MG63 (cell line): Measurements from ENCODE around the gene TDP1. TPM values are rescaled to one million over a fixed set of nuclear protein-coding genes. Genes with fewer than 3 reads are reported as not detected.

Experiments used
- DNase-seq: peaks from one replicate; pipeline ENCODE4 v3.0.0-alpha.2; 2020
- H3K27me3 ChIP-seq: fragments of 250-450 bp; sonication (Bioruptor Pico); 2 replicates; pipeline ENCODE4 v1.5.1; 2020; ENCODE audit warnings: mild to moderate bottlenecking, moderate library complexity
- H3K36me3 ChIP-seq: fragments of 250-450 bp; sonication (Bioruptor Pico); 2 replicates; pipeline ENCODE4 v1.5.1; 2020; ENCODE audit warnings: mild to moderate bottlenecking, moderate library complexity
- H3K4me3 ChIP-seq: fragments of 250-450 bp; sonication (Bioruptor Pico); 2 replicates; pipeline ENCODE4 v1.5.1; 2020; ENCODE audit warnings: mild to moderate bottlenecking, moderate library complexity
- H3K9me3 ChIP-seq: fragments of 250-450 bp; sonication (Bioruptor Pico); 2 replicates; pipeline ENCODE4 v1.5.1; 2020; ENCODE audit warnings: mild to moderate bottlenecking, moderate library complexity
- total RNA-seq: library from RNA; depleted of rRNA; stranded (reverse); fragments of >200 nt; shearing (Covaris generic); gene quantifications from 2 replicates; pipeline ENCODE4 v1.2.3, GENCODE V29; 2014; ENCODE audit warnings: low replicate concordance

The TDP1 gene
- total RNA-seq, 1 experiment from 2014 or later: 14.6 TPM

DNA sequence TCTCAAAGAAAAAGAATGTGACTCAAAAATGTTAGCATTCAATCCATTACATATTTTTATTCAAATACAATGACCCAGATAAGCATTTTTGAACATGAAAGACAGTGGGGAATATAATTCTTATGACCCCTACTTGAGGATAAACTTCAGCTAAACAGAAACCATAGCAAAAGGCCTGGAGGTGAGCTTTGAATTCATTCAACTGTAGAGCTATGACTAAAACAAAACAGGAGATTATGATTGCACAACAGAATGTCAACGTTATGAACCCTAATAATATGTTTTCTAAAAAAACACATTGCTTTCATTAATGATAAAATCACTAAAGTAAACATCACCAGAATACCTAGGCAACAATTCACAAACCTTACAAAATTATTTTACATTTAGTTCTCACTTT, 29.0 kb upstream of the TDP1 start:
- Histone ChIP-seq H3K27me3 (no peaks in the 10 kb centered on the region), H3K9me3 (no peaks in the 10 kb centered on the region), H3K36me3 (no peaks in the 10 kb centered on the region), H3K4me3 (no peak overlapping the region)
- DNase-seq: no peak

DNA sequence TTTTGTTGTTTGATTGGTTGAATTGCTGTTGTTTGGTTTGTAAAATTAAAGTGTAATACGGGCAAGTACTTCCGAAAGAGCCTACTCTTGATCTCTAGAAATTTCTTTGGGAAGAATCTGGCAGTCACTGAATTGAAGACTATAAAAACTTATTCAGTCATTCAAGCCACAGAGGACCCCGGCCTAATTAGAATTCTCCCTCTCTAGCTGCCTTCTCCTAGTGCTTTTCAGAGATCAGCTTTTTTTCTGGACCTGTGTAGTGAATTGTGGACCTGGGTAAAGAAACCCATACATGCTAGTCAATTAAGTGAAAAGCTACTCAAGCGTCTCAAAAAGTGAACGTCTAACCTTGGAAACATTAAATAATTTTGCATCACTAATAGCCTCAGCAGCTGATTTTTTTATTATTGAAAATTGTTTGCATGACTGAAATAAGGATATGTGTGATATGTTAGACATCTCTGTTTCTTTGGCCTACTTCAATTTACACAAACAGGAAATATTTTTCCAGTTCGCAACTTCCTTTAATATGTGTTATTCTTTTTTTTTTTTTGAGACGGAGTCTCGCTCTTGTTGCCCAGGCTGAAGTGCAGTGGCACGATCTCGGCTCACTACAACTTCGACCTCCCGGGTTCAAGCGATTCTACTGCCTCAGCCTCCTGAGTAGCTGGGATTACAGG, 28.4 kb upstream of the TDP1 start:
- no peaks in the 10 kb centered on the region for H3K9me3 ChIP-seq
- no peaks in the 10 kb centered on the region for H3K27me3 ChIP-seq
- H3K4me3 ChIP-seq: no peak overlapping the region
- H3K36me3 ChIP-seq: no peaks in the 10 kb centered on the region
- DNase-seq: no peak

DNA sequence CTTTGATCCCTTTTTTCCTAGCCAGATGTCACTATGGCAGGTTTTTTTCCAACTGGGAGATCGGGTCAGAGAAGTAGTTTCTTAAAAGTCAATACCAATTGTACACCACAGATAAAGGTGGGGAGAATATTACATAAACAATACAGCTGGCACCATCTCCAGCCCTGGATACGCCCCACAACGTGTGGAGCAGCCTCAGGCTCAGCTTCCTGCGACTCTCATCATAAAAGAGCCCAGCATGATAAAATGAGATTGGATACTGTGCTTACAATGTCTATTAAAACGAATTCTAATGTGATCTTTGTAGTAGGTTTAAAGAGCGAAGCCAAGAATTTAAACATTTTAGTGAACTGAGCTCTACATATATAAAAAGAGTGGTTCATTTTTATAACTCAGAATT, 22.7 kb upstream of the TDP1 start:
- Histone ChIP-seq H3K27me3 (no peaks in the 10 kb centered on the region), H3K9me3 (no peaks in the 10 kb centered on the region), H3K4me3 (no peak overlapping the region), H3K36me3 (no peaks in the 10 kb centered on the region)
- DNase-seq: no peak

DNA sequence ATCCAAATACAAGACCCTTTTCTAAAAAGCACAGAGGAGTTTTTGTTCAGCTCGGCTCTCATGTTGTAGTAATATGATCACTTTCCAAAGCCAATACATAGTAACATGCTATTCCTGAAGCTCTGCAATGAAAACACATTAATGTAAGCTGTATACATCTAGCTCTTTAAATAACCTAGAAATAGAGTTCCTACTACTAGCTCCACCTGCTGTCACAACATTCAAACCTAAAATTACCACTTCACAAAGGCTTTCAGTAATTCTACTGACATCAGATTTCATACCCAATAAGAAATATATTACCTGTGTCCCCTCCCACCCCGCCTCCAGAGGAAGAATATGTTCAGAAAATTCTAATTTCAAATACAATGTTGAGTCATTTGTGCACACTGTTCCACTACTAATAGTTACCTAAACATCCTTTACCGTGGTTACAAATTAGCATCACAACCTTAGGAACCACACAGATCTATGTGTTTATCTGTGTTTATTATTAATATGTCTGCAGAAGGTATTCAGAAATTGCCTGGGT, 19.0 kb upstream of the TDP1 start:
- Histone ChIP-seq H3K36me3 (no peaks in the 10 kb centered on the region), H3K9me3 (no peaks in the 10 kb centered on the region), H3K27me3 (no peaks in the 10 kb centered on the region), H3K4me3 (no peak overlapping the region)
- DNase-seq: no peak

DNA sequence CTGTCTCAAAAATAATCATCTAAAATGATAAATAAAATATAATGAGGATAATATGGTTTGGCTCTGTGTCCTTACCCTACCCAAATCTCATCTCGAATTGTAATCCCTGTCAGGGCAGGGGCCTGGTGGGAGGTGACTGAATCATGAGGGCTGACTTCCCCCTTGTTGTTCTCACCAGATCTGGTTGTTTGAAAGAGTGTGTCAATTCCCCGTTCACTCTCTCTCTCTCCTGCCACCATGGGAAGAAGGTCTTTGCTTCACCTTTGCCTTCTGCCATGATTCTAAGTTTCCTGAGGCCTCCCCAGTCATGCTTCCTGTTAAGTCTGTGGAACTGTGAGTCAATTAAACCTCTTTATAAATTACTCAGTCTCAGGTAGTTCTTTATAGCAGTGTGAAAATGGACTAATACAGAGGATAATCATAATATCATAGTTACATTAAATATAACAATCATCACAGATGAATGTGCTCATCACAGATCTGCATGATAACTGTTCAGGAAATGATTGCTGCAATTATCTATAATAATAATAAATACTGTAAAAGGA, 13.8 kb upstream of the TDP1 start:
- no peak for DNase-seq
- H3K9me3 ChIP-seq: no peaks in the 10 kb centered on the region
- H3K27me3 ChIP-seq: no peaks in the 10 kb centered on the region
- H3K36me3 ChIP-seq: no peaks in the 10 kb centered on the region
- H3K4me3 ChIP-seq: no peak overlapping the region

DNA sequence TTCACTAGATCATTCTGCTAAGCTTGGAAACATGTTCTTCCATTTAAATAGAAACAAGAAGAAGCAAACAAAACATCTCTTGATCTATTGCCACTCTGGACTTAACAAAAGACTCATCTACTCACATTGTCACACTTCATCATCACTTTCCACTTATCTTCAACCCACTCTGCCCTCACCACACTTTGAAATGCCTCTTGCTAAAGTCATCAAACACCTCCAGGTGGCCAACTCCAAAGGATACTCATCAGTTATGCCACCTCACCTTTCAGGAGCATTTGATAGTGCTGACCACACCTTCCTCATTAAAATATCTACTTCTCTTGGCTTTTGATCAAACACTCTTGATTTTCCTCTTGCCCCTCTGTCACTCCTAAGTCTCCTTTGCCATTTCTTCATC, 8.4 kb upstream of the TDP1 start:
- H3K36me3 ChIP-seq: no peaks in the 10 kb centered on the region
- no peaks in the 10 kb centered on the region for H3K9me3 ChIP-seq
- no peaks in the 10 kb centered on the region for H3K27me3 ChIP-seq
- H3K4me3 ChIP-seq: no peak overlapping the region
- no peak for DNase-seq

DNA sequence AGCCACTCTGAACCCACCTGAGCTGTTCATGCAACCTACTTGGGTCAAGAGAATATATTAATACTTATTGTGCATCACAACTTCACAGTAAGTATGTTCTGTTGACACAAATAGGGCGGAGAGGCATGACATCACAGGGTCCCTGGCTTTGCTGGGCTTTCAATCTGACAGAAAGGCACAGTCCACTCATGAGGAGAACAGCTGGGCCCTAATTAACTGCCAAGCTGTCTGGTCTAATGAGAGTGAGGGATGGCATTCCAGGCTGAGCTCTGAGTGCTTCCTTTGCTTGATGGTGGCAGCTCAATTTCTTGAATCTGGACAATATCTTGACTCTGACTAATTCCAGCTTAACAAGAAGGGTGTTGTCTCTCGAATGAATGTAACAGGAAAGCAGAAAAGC, 3.2 kb upstream of the TDP1 start:
- no peaks in the 10 kb centered on the region for H3K9me3 ChIP-seq
- no peak for DNase-seq
- no peaks in the 10 kb centered on the region; the same call in 1 of the 2 replicates for H3K36me3 ChIP-seq
- H3K4me3 ChIP-seq: no peak overlapping the region
- H3K27me3 ChIP-seq: no peaks in the 10 kb centered on the region

DNA sequence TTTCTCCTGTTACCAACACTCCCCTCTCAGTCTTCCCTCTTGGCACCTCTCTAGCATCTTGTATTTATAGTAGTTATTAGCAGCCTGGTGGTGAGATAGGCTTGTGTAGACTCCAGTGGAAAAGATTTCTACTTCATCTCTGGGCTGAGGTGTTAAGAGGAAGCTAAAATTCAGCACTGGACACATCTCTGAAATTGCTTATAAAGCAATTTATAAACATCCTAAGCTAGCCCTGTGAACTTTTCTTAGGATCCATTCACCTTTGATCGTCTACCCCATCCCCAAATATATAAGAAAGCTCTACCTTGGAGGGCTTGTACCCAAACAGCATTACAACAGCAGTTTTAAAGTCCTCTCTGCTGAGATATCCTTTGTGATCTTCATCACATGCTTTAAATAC, 2.1 kb upstream of the TDP1 start:
- peak overlapping the region; percentile 70 for H3K4me3 ChIP-seq
- DNase-seq: no peak
- peaks cover 5% of the 10 kb centered on the region; the same call in 1 of the 2 replicates for H3K36me3 ChIP-seq

DNA sequence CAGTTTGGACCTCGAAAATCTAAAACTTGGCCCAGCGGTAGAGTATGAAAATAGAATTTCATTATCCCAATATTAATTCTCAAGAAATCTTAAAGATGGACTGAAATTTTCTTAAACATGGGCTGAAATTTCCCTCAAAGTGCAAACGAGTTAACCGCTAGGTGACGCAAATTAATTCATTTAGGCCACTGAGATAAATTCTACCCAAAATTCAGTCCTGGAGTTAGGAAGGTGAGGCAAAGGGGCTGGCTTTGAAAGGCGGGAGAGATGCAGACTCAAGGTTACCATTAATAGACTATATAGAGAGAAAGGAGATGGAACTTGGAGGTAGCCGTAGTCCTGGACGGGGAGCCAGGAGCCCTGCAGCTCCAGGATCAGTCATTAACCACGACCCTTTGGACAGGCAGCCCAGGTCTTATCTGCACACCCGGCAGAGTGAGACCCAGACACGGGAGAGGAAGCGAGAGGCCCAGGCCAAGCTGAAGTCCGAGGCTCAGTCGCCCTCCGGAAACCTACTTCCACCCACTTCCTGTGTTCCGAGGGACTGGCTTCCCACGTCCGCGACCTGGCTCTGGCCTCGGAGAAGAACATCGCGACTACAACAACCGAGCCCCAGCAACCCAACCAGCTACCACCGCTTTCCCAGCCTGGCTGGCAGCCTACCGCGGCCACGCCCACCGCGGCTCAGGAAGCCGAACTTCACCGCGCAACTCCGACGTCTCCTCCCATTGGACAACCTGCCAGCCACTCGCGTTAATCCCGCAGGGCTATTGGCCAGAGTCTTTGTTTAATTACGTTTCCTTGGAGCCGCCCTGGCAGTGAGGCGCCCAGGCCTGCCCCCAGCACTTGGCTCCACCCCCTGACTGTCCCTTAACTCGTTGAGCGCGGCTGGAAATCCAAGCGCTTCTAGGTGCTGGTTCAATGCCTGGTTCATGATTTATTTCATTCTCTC, 1.4 kb upstream of the TDP1 start, which contains the start of gene EFCAB11:
Gene EFCAB11 (minus strand): TSS at position 661 of the 952 bp plus-strand sequence. CDS start 70 bp downstream, at position 591.
- Histone ChIP-seq H3K4me3 (peak within 1 kb of the TSS; percentile 70), H3K36me3 (peaks cover 5% of the 10 kb centered on the region), H3K27me3 (no peaks in the 10 kb centered on the region), H3K9me3 (no peaks in the 10 kb centered on the region)
- peak; percentile 93 for DNase-seq

More for the DNA sequence above, 2.1 kb upstream of the TDP1 start:
- H3K9me3 ChIP-seq: no peaks in the 10 kb centered on the region
- no peaks in the 10 kb centered on the region for H3K27me3 ChIP-seq

DNA sequence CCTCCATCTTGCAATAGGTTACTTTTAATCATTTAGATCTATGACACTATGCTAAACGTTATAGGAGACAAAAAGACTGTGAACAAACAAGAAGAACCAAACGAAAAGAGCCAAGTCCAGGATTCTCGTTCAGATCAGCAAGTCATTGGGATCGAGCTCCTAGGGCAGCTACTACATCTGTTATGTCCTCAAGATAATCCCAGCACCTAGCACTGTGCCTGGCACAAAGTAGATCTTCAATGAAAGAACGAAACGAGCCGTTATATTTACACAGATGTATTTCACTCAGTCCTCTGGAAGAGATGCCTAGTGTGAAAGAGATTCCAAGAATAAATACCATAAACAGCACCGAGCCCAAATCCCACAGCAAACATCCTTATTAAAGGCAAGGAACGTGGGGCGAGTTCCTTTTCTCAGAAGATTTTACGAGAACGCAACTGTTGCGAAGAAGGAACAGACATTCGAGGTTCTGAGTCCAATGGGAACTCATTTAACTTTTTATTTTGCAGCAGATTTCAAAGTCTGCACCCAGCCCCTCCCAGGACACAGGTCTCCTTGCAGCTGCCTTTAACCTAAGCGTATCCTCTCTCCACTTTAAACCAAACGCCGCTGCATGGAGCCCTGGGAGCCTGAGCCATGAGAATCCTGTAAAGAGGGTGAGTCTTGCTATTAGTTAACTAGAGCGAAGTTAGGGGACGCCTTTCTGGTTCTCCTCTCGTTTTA, 544 bp upstream of the TDP1 start:
- H3K9me3 ChIP-seq: no peaks in the 10 kb centered on the region
- peaks cover 5% of the 10 kb centered on the region for H3K36me3 ChIP-seq
- H3K27me3 ChIP-seq: no peaks in the 10 kb centered on the region
- DNase-seq: no peak
- H3K4me3 ChIP-seq: peak overlapping the region; percentile 70

DNA sequence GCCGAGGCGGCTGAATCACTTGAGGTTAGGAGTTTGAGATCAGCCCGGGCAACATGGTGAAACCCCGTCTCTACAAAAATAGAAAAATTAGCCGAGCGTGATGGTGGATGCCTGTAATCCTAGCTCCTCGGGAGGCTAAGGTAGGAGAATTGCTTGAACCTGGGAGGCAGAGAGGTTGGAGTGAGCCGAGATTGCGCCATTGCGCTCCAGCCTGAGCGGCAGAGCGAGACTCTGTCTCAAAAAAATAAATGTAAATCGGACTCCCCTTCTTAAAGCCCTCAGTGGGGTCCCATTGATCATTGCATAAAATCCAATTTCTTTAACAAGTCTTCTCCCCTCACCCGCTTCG, 908 bp downstream of the TDP1 start:
- Histone ChIP-seq H3K4me3 (peak overlapping the region; percentile 70), H3K36me3 (peaks cover 5% of the 10 kb centered on the region), H3K9me3 (no peaks in the 10 kb centered on the region), H3K27me3 (no peaks in the 10 kb centered on the region)
- no peak for DNase-seq

DNA sequence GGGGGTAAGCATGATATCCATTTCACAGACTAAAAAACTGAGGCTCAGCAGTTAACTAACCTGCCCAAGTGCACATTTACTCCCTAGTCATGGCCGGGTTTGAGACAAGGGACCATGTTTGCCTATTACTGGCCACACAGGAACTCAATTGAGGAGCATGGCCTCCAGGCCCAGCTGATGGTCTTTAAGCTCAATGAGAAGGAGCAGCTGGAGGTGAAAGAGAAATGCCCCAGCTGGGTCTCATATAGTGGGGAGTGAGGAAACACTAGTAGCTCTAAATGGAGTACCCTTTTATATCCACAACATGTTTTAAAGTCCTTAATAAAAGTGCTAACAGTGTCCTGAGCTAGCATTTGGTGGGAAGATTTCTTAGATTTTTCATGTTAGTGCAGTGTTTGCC, 1.6 kb downstream of the TDP1 start:
- no peak for DNase-seq
- Histone ChIP-seq H3K9me3 (no peaks in the 10 kb centered on the region), H3K27me3 (no peaks in the 10 kb centered on the region), H3K36me3 (peaks cover 8% of the 10 kb centered on the region), H3K4me3 (no peak overlapping the region)

DNA sequence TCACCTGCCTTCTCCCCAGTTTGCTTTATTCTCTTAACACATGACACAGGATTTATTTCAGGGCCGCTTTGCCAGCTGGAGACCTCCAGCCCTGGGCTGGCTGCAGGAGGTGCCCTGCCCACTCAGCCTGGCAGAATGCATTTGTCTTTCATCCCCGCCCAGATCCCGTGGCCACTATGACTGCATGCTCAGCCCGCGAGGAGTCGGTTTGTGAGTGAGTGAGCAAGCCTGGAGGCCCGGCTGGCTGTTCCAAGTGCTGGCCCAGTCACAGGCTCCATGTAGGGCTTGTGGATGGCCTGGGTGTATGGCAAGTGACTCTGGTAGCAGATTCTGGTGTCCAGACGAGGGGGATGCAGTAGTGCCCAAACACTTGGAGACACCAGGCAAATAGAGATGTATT, 2.1 kb downstream of the TDP1 start:
- H3K9me3 ChIP-seq: no peaks in the 10 kb centered on the region
- H3K36me3 ChIP-seq: peaks cover 8% of the 10 kb centered on the region
- H3K4me3 ChIP-seq: no peak overlapping the region
- no peak for DNase-seq
- no peaks in the 10 kb centered on the region for H3K27me3 ChIP-seq

DNA sequence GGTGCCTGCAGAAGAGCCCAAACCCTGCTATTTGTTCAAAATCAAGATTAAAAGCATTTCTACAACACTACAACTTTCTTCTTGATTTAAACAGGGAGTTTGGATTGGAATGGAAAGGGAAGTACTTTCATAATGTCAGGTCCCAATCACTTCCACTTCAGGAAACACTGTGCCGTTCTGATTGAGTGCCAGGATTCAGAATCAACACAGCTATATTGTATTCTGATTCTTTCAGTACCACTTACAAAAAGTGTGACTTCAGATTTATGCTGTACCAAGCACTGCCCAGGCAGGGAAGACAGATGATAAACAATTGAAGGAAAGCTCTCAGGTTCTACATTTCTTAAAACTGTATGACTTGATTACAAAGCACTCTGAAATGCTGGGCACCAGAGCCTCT, 3.2 kb downstream of the TDP1 start:
- H3K9me3 ChIP-seq: no peaks in the 10 kb centered on the region
- no peak overlapping the region for H3K4me3 ChIP-seq
- peaks cover 8% of the 10 kb centered on the region for H3K36me3 ChIP-seq
- no peaks in the 10 kb centered on the region for H3K27me3 ChIP-seq
- DNase-seq: no peak

DNA sequence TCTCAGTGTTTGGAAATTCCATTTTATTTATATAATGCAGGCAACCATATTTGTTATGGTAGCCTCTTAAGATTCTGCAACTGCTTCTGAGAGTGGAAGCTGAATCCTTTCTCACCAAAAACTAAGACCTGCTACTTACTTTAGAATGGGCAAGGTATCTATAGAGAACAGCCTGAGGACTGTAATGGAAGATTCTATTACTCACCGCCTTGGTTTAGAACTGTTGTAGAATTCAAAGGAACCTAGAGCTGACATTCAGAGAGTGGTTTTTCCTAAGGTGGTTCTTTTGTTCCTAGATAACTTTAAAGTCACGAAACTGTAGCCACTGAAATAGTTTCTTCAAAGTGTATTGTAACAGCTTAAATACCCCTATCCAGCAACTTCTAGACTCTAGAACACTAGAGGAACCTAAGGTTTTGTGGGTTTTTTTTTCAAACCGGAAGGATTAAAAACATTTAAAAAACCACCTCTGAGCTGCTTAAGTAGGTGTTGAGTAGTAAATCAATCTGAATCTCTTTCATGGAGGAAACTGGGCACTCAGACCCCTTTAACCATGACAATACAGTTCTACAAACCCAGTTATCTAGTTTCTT, 4.2 kb downstream of the TDP1 start:
- no peaks in the 10 kb centered on the region for H3K9me3 ChIP-seq
- no peak overlapping the region for H3K4me3 ChIP-seq
- peaks cover 8% of the 10 kb centered on the region for H3K36me3 ChIP-seq
- DNase-seq: no peak
- no peaks in the 10 kb centered on the region for H3K27me3 ChIP-seq

DNA sequence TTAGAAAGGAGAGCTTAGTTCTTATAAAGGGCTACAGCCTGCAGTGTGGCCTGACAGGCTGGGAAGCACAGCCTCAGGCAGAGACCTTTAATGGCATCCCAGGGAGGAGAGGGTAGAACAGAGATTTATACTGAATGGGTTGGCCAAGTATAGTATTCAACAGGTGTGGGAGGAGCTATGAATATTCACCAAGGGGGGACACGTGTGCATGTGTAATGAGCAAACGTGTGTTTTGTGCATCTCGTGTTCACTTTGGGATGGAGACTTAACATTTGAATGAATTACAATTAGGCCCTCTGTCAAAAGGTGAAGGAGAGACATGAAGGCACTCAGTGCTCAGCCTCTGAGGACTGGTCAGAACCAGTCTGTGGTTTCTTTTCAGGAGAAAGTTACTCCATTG, 5.2 kb downstream of the TDP1 start:
- H3K27me3 ChIP-seq: no peaks in the 10 kb centered on the region
- no peaks in the 10 kb centered on the region for H3K9me3 ChIP-seq
- H3K36me3 ChIP-seq: peaks cover 8% of the 10 kb centered on the region
- no peak for DNase-seq
- no peak overlapping the region for H3K4me3 ChIP-seq
